ENCODE results near the gene AP1S3. TPM values are rescaled to one million over a fixed set of nuclear protein-coding genes. Genes with fewer than 3 reads are reported as not detected.

The AP1S3 gene
- total RNA-seq, 1 donor from 2014 or later = 0.80 TPM

GRCh38 chr2:223805008-223805407 lies 32.4 kb downstream of the AP1S3 start:
- H3K27ac Mint-ChIP-seq (ENCODE audit: unreplicated experiment) = no peak overlapping the region
- no peaks in the 10 kb centered on the region for H3K9me3 Mint-ChIP-seq (ENCODE audit: unreplicated experiment)
- no peaks in the 10 kb centered on the region for H3K27me3 Mint-ChIP-seq (ENCODE audit: unreplicated experiment)
- no peak for TF ChIP-seq CTCF (IDR thresholded peaks at IDR 0.05; ENCODE audit: unreplicated experiment)
- H3K4me1 Mint-ChIP-seq (ENCODE audit: unreplicated experiment) = no peaks in the 10 kb centered on the region
- H3K4me3 Mint-ChIP-seq (ENCODE audit: unreplicated experiment) = no peak overlapping the region
- no peak for DNase-seq (ENCODE audit: low spot score)
- H3K36me3 Mint-ChIP-seq (ENCODE audit: low read depth, unreplicated experiment) = no peaks in the 10 kb centered on the region

DNA sequence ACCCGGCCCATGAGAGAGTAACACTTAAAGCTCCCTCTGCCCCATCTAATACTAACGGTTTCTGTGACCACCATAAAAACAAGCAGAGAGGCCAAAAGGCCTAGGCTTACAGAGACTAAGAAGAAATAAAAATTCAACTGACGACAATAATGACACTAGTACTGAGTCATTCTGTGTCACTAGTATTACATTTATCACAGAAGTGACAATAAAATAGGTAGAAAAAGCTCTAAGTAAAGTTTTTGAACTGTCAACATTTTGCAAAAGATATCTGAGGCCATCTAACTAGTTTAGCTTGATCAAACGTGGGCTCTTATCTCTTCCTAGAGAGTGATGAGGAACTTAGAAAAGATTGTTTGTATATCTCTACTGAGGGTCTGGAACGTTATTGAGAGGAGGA lies 35.6 kb downstream of the AP1S3 start:
- Mint-ChIP-seq H3K4me3 (ENCODE audit: unreplicated experiment) (no peak overlapping the region), H3K36me3 (ENCODE audit: low read depth, unreplicated experiment) (no peaks in the 10 kb centered on the region), H3K27me3 (ENCODE audit: unreplicated experiment) (peaks cover 1% of the 10 kb centered on the region), H3K4me1 (ENCODE audit: unreplicated experiment) (peaks cover 4% of the 10 kb centered on the region), H3K27ac (ENCODE audit: unreplicated experiment) (no peak overlapping the region), H3K9me3 (ENCODE audit: unreplicated experiment) (no peaks in the 10 kb centered on the region)
- TF ChIP-seq CTCF (IDR thresholded peaks at IDR 0.05; ENCODE audit: unreplicated experiment) = no peak
- no peak for DNase-seq (ENCODE audit: low spot score)

GRCh38 chr2:223800908-223801307 lies 36.5 kb downstream of the AP1S3 start:
- Mint-ChIP-seq H3K9me3 (ENCODE audit: unreplicated experiment) (no peaks in the 10 kb centered on the region), H3K4me1 (ENCODE audit: unreplicated experiment) (peaks cover 4% of the 10 kb centered on the region), H3K4me3 (ENCODE audit: unreplicated experiment) (no peak overlapping the region), H3K27ac (ENCODE audit: unreplicated experiment) (no peak overlapping the region), H3K27me3 (ENCODE audit: unreplicated experiment) (peaks cover 1% of the 10 kb centered on the region), H3K36me3 (ENCODE audit: low read depth, unreplicated experiment) (no peaks in the 10 kb centered on the region)
- no peak for TF ChIP-seq CTCF (IDR thresholded peaks at IDR 0.05; ENCODE audit: unreplicated experiment)
- no peak for DNase-seq (ENCODE audit: low spot score)

- peak; percentile 35 for TF ChIP-seq CTCF (IDR thresholded peaks at IDR 0.05; ENCODE audit: unreplicated experiment)
- DNase-seq (ENCODE audit: low spot score) = peak; percentile 10
- Mint-ChIP-seq H3K4me3 (ENCODE audit: unreplicated experiment) (no peak overlapping the region), H3K9me3 (ENCODE audit: unreplicated experiment) (no peaks in the 10 kb centered on the region), H3K27me3 (ENCODE audit: unreplicated experiment) (peaks cover 1% of the 10 kb centered on the region), H3K27ac (ENCODE audit: unreplicated experiment) (no peak overlapping the region), H3K36me3 (ENCODE audit: low read depth, unreplicated experiment) (no peaks in the 10 kb centered on the region), H3K4me1 (ENCODE audit: unreplicated experiment) (peaks cover 4% of the 10 kb centered on the region)
These were observed 39.3 kb downstream of the AP1S3 start for GRCh38 chr2:223797811-223798721.

- TF ChIP-seq CTCF (IDR thresholded peaks at IDR 0.05; ENCODE audit: unreplicated experiment) = no peak
- no peaks in the 10 kb centered on the region for H3K9me3 Mint-ChIP-seq (ENCODE audit: unreplicated experiment)
- H3K4me1 Mint-ChIP-seq (ENCODE audit: unreplicated experiment) = peaks cover 4% of the 10 kb centered on the region
- DNase-seq (ENCODE audit: low spot score) = no peak
- H3K4me3 Mint-ChIP-seq (ENCODE audit: unreplicated experiment) = no peak overlapping the region
- H3K27me3 Mint-ChIP-seq (ENCODE audit: unreplicated experiment) = peaks cover 1% of the 10 kb centered on the region
- no peaks in the 10 kb centered on the region for H3K36me3 Mint-ChIP-seq (ENCODE audit: low read depth, unreplicated experiment)
- H3K27ac Mint-ChIP-seq (ENCODE audit: unreplicated experiment) = no peak overlapping the region
These were observed 40.3 kb downstream of the AP1S3 start for GRCh38 chr2:223797037-223797436.

Data from endothelial cell (in vitro differentiated cells).